ENCODE measurements around the gene POTEB3.
"Not testable (repeated sequence)": the region's sequence is repeated elsewhere in the genome, so short reads cannot be mapped to it uniquely, and the experiment has no call there.

POTEB3 gene

DNA sequence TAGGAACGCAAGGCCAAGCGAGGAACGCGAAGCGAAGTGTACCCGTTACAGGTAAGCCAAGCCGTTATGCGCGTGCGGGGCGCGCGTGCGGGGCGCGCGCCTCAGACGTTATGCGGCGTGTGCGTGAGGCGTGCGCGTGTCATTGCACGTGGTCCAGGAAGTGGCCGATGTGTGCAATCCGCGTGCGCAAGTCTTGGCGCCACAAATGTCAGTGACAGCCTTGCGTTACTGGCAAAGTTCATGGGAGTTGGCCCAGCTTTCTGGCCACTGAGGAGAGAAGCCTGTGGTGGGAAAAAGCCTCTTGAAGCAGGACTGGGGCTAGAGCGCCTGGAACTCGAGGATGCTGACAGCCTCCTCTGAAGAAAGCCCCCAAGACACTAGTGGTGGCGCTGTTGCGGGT is at the start of gene POTEB3:
TSS of gene POTEB3 (minus strand) at position 101 of the 400 bp plus-strand sequence. CDS start 488 bp downstream, outside the sequence.
- DNase-seq (ENCODE audit: low read depth in 1 of 2, low spot score in 1 of 2) = not testable (repeated sequence)

DNA sequence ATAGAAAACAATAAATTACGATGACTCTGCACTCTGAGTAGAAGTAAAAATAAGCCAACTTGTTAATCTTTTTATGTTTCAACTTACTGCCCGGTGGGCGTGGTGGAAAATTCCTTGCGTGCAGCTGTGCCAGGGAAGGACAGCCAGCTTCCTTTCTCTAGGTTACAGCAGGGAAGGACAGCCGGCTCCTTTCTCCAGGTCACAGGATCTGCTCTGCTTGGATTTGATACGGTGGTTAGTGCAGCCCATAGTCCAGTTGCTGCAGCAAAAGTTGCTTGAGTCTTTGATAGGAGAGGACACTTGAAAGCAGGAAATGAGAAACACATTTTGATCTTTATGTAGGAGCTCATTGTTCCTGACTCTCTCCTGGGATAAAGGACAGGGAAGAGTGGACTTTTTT is 13.4 kb upstream of the POTEB3 start:
- not testable (repeated sequence) for DNase-seq (ENCODE audit: low read depth in 1 of 2, low spot score in 1 of 2)

DNA sequence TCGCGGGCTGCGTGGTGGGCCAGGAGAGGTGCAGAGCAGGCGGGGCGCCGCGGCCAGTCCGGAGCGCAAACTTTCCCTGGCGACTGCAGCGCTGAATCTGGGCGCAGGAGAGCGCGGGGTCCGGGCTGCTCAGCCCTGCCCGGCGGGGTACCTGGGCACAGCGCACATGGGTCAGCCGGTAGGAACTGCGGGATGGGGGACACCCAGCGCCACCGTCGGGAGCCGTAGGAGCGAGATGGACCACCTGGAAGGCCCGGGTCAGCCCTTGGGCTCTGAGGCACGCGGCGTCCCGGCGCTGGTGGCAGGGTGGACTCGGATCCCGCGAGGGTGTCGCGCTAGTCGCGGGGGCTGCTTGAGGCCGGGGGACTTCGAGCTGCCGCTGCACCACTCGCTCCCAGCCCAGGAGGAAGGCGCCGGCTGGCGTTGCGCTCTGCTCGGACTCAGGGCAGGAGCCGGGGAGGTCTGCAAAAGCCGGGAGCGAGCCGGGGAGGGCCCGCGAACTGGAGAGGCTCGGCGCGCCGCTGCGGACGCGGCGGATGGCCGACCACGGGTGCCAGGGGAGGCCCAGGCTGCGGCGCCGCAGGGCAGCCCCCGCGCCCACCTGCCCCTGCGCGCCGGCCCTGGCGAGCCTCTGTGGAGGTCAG is 11.7 kb upstream of the POTEB3 start:
- DNase-seq (ENCODE audit: low read depth in 1 of 2, low spot score in 1 of 2) = not testable (repeated sequence)

DNA sequence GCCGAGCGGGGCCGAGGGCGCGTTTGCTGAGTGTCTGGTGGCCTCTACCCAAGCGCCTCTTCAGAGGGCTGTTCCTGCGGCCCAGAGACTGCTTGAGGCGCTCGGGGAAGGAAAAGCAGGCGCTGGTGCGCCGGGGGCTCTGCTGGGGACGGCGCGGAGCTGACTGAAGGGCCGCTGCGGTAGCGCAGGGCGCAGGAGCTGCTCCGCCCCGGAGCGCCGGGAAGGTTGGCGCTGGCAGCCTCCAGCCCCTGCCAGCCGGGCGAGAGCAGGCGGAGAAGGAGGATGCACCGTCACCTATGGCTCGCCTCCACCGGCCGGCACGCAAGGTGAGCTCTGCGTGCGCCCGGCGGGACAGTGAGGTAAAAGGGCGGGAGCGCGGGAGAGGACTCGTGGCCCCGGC is 11.2 kb upstream of the POTEB3 start:
- not testable (repeated sequence) for DNase-seq (ENCODE audit: low read depth in 1 of 2, low spot score in 1 of 2)

DNA sequence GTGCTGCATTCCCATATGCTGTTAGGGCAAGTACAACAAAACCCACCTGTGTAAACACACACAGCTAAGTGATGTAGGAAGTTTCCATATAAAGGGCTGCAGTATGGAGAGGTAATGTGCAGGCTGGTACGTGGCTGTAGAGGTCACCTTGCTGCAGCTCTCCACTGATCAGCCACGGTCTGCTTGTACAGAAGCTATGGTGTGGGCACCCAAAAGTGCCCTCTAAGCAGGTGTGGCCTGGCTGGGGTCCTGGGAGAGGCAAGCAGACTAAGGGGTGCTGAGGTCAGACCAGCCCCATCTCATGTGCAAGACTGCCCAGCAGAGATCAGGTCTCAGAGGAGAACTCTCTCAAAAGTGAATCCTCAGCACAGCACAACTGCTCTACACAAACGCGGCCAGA is 32.9 kb downstream of the POTEB3 start:
- not testable (repeated sequence) for DNase-seq (ENCODE audit: low read depth in 1 of 2, low spot score in 1 of 2)

DNA sequence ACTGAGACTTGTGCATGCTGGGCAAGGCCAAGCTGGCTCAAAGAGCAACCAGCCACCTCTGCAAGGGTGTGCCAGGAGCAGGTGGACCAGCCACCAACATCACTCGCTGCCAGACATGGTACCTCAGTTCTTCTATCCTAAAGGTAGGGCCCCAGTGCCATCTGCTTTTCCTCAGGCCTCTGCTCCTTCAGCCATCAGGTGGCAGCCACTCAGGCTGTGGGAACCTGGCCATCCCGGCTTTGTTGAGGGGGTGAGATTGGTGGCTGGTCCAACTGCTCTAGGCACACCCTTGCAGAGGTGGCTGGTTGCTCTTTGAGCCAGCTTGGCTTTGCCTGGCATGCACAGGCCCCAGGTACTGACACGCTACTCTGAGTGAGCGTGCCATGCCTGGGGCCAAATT is 38.8 kb downstream of the POTEB3 start:
- not testable (repeated sequence) for DNase-seq (ENCODE audit: low read depth in 1 of 2, low spot score in 1 of 2)

DNA sequence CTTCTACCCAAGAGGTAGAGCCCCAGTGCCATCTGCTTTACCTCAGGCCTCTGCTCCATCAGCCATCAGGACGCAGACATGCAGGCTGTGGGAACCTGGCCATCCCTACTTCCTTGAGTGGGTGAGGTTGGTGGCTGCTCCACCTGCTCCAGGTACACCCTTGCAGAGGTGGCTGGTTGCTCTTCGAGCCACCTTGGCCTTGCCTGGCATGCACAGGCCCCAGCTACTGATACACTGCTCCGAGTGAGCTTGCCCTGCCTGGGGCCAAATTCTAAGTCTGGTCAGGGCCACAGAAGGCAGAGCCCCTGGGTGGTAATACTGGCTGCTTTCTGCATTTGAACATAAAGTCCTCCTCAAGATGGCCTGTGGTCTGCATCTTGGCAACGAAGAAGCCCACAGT is 41.2 kb downstream of the POTEB3 start:
- not testable (repeated sequence) for DNase-seq (ENCODE audit: low read depth in 1 of 2, low spot score in 1 of 2)

DNA sequence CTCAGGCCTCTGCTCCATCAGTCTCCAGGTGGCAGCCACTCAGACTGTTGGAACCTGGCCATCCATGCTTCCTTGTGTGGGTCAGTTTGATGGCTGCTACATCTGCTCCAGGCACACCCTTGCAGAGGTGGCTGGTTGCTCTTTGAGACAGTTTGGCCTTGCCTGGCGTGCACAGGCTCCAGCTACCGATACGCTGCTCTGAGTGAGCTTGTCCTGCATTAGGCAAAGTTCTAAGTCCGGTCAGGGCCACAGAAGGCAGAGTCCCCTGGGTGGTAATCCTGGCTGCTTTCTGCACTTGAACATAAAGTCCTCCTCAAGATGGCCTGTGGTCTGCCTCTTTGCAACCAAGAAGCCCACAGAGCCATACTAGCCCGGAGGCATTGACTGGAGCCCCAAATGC is 41.8 kb downstream of the POTEB3 start:
- DNase-seq (ENCODE audit: low read depth in 1 of 2, low spot score in 1 of 2) = not testable (repeated sequence)

DNA sequence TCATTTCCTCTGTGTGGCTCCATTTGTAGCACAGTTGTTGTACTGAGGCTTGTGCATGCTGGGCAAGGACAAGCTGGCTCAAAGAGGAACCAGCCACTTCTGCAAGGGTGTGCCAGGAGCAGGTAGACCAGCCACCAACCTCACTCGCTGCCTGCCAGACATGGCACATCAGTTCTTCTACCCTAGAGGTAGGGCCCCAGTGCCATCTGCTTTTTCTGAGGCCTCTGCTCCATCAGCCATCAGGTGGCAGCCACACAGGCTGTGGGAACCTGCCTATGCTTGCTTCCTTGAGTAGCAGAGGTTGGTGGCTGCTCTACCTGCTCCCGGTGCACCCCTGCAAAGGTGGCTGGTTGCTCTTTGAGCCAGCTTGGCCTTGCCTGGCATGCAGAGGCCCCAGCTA is 42.6 kb downstream of the POTEB3 start:
- not testable (repeated sequence) for DNase-seq (ENCODE audit: low read depth in 1 of 2, low spot score in 1 of 2)

DNA sequence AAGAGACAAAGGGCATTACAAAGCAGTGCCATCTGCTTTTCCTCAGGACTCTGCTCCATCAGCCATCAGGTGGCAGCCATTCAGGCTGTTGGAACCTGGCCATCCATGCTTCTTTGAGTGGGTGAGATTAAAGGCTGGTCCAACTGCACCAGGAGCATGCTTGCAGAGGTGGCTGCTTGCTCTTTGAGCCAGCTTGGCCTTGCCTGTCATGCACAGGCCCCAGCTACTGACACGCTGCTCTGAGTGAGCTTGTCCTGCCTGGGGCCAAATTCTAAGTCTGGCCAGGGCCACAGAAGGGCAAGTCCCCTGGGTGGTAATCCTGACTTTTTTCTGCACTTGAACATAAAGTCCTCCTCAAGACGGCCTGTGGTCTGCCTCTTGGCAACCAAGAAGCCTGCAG is 43.1 kb downstream of the POTEB3 start:
- not testable (repeated sequence) for DNase-seq (ENCODE audit: low read depth in 1 of 2, low spot score in 1 of 2)

DNA sequence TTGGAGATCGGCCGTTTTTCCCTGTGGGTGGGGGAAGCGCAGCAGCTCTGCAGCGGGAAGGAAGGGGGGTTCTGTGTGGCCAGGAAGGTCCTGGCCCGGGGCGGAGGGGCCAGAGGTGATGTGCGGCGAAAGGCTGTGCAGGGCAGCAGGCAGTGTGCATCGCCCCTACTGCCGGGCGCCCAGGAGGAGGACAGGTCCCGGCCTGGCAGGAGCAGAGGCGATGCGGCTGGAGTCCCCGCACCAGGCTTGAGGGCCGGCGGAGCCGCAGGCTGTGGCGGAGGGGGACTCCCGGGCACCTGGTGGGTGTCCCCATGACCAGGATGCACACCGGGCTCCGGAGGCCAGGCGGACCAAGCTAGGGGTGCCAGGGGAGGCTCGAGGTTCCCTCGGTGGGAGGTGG is 54.3 kb downstream of the POTEB3 start:
- DNase-seq (ENCODE audit: low read depth in 1 of 2, low spot score in 1 of 2) = not testable (repeated sequence)

DNA sequence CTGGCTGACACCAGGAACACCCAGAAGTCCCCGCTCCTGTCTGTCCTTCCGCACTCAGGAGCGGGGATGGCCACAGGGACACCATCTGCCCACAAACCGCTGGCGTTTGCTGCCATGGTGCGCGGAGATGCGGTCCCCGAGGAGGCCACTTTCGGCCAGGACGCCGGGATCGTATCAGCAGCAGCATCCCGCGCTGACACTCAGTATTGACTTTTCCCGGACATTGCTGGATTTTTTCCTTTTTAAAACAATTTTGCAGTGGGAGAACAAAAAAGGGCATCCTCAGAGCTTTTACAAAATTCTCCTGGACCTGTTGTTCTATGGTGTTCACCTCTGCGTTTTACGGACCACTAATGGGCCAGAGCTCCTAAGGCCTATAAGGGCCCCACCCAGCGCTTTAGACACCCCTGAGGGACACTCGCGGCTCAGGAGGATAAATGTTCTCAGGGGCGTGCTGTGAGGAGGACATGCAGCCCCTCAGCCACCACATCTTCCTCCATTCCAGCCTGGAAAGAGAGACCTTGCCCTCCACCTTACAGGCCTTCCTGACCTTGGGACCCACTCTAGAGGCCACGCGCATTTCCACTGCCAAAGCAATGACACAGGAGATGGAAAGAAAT is 56.3 kb downstream of the POTEB3 start:
- DNase-seq (ENCODE audit: low read depth in 1 of 2, low spot score in 1 of 2) = not testable (repeated sequence)

DNA sequence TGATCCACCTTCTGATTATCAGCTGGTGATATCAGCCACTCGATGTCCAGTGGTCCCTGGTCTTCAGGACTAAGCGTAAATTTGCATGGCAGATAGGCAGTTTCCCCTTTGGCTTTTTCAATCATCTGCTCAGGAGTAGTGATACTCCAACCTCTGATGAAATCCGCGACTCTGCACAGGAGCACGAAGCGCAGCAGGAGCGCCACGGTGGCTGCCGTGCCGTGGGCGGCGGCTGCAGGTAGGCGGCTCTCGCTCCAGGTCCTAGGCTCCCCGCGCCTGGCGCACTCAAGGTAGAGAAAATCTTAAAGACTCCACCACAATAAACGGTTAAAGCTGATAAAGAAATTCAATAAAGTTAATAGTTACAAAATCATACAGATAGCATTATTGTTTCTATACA is 66.6 kb downstream of the POTEB3 start:
- DNase-seq (ENCODE audit: low read depth in 1 of 2, low spot score in 1 of 2) = not testable (repeated sequence)

DNA sequence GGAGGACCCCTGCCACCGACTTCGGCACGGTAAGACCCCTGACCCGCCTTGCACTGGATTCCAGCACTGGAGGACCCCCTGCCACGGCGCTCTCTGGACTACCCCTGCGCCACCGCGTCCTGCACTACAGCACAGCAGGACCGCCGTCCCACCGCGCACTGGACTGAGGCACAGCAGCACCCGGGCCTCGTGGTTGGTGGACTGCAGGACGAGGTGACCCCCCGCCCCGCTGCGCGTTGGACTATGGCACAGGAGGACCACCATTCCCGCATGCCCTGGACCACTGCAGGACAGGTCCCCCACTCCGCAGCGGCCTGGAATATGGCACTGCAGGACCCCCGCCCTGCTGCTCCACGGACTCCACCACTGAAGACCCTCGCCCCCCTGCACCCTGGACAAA is 71.1 kb downstream of the POTEB3 start:
- not testable (repeated sequence) for DNase-seq (ENCODE audit: low read depth in 1 of 2, low spot score in 1 of 2)

DNA sequence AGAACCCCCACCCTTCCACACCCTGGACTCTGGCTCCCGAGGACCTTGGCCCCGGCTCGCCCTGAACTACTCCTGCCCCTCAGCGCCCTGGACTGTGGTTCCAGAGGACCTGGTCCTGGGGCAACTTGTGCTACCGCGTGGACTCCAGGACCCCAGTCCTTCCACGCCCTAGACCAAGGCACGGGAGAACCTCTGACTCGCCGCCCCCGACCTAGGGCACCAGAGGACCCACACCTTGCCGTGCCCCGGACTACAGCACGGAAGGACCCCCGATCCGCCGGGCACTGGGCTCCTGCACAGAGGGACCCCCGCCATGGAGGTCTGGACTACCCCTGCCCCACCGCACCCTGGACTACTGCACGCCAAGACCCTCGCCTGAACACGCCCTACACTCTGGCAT is 71.7 kb downstream of the POTEB3 start:
- not testable (repeated sequence) for DNase-seq (ENCODE audit: low read depth in 1 of 2, low spot score in 1 of 2)

Data from activated CD4-positive, alpha-beta T cell treated with anti-CD3 and anti-CD28 coated beads, Interleukin-2, amount 50 U/mL, for 24 hours (primary cell).